Measurements from ENCODE around the gene ADAM11.

ADAM11 gene

DNA sequence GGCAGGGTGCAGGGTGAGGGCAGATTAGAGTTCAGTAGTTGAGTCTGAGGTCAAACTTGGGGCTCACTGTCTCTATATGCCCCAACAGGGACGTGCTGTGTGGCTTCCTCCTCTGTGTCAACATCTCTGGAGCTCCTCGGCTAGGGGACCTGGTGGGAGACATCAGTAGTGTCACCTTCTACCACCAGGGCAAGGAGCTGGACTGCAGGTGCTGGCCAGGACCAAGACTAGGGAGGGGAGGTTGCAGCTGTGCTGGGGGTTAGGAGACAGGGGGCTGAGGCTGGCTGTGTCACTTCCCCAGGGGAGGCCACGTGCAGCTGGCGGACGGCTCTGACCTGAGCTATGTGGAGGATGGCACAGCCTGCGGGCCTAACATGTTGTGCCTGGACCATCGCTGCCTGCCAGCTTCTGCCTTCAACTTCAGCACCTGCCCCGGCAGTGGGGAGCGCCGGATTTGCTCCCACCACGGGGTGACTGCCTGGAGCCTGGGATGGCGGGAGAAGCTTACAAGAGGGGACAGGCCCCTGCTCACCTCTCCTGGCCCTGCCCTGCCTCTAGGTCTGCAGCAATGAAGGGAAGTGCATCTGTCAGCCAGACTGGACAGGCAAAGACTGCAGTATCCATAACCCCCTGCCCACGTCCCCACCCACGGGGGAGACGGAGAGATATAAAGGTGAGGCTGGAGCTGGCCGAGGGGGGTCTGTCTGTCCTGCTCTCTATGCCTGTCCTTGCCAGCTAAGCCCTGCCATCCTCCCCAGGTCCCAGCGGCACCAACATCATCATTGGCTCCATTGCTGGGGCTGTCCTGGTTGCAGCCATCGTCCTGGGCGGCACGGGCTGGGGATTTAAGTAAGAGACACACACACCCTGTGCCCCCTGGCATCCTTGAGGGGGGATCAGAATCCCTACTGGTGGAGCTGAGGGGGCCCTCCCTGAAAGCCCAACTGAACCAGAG is 18.9 kb downstream of the ADAM11 start:
- H3K36me3 ChIP-seq (ENCODE audit: insufficient read depth, insufficient read length, low read length): no peaks in the 10 kb centered on the region
- peaks cover 26% of the 10 kb centered on the region for H3K4me1 ChIP-seq (ENCODE audit: insufficient read depth, insufficient read length)
- H3K9ac ChIP-seq (ENCODE audit: insufficient read length, low read depth): no peak overlapping the region
- peaks cover 17% of the 10 kb centered on the region for H3K27me3 ChIP-seq (ENCODE audit: insufficient read depth, insufficient read length)
- no peak overlapping the region for H3K4me3 ChIP-seq (ENCODE audit: insufficient read length, low read depth)
- H3K9me3 ChIP-seq (ENCODE audit: insufficient read depth, low read length): no peaks in the 10 kb centered on the region
- TF ChIP-seq ZNF274 (IDR thresholded peaks at IDR 0.05; ENCODE audit: low read depth, low read length) (no peak), YY1 (IDR thresholded peaks at IDR 0.05; ENCODE audit: insufficient read depth, insufficient read length) (no peak), SUZ12 (IDR thresholded peaks at IDR 0.05; ENCODE audit: extremely low read depth, insufficient read depth, insufficient read length) (no peak)
- no peak for DNase-seq (ENCODE audit: low read depth, low spot score)

DNA sequence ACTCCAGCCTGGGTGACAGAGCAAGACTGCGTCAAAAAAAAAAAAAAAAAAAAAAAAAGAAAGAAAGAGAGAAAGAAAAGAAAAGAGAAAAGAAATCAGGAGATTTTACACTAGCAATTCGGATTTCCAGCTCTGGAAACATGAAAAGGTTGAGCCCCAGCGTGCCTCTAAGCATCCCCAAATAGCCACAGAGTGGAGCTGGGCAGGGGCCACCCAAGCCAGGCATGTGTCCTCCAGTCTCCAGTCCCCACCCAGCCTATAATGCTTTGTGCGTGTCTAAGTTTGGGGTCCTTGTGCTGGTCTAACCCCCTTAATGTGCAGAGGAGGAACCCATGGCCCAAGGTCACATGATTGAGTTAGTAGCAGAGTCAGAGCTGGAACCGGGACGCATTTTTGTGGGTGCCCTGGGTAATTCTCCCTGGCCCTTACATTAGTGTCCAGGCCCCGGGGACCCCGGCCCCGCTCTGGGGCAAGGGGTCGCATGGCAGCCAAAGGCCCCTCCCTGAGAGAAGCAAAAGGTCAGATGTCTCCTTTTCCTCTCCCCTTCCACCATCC is 19.9 kb downstream of the ADAM11 start:
- H3K9me3 ChIP-seq (ENCODE audit: insufficient read depth, low read length): no peaks in the 10 kb centered on the region
- peaks cover 17% of the 10 kb centered on the region for H3K27me3 ChIP-seq (ENCODE audit: insufficient read depth, insufficient read length)
- no peak overlapping the region for H3K4me3 ChIP-seq (ENCODE audit: insufficient read length, low read depth)
- H3K4me1 ChIP-seq (ENCODE audit: insufficient read depth, insufficient read length): peaks cover 26% of the 10 kb centered on the region
- no peak for TF ChIP-seq ZNF274 (IDR thresholded peaks at IDR 0.05; ENCODE audit: low read depth, low read length)
- no peak for TF ChIP-seq YY1 (IDR thresholded peaks at IDR 0.05; ENCODE audit: insufficient read depth, insufficient read length)
- no peak for TF ChIP-seq SUZ12 (IDR thresholded peaks at IDR 0.05; ENCODE audit: extremely low read depth, insufficient read depth, insufficient read length)
- H3K9ac ChIP-seq (ENCODE audit: insufficient read length, low read depth): no peak overlapping the region
- H3K36me3 ChIP-seq (ENCODE audit: insufficient read depth, insufficient read length, low read length): no peaks in the 10 kb centered on the region
- DNase-seq (ENCODE audit: low read depth, low spot score): no peak

DNA sequence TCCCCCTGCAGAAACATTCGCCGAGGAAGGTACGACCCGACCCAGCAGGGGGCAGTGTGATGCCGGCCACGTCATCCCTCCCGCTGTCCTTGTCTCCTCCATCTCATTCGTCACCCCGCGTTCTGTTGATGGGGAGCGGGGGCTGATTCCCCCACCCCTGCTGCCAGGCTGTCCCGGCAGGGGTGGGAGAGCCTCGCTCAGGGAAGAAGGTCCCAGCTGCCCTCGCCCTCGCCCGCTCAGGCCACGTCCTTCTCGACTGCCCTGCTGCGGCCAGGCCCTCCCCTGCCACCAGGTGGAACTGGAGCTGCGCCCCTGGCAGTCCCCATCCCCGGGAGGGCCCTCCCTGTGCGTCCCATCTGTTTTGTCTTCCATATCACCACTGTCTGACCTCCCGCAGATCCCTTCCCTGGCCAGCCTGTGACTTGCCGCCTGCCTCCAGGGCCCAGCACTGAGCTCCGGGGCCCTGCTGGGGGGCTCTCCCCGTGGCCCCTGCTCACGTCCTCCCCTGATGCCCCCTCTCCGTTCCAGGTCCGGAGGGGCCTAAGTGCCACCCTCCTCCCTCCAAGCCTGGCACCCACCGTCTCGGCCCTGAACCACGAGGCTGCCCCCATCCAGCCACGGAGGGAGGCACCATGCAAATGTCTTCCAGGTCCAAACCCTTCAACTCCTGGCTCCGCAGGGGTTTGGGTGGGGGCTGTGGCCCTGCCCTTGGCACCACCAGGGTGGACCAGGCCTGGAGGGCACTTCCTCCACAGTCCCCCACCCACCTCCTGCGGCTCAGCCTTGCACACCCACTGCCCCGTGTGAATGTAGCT is 20.6 kb downstream of the ADAM11 start:
- peak overlapping the region; percentile 33 for H3K4me3 ChIP-seq (ENCODE audit: insufficient read length, low read depth)
- peak; percentile 38 for DNase-seq (ENCODE audit: low read depth, low spot score)
- no peaks in the 10 kb centered on the region for H3K36me3 ChIP-seq (ENCODE audit: insufficient read depth, insufficient read length, low read length)
- no peaks in the 10 kb centered on the region for H3K9me3 ChIP-seq (ENCODE audit: insufficient read depth, low read length)
- H3K9ac ChIP-seq (ENCODE audit: insufficient read length, low read depth): peak overlapping the region; percentile 68
- H3K27me3 ChIP-seq (ENCODE audit: insufficient read depth, insufficient read length): peaks cover 17% of the 10 kb centered on the region
- H3K4me1 ChIP-seq (ENCODE audit: insufficient read depth, insufficient read length): peaks cover 26% of the 10 kb centered on the region
- TF ChIP-seq YY1 (IDR thresholded peaks at IDR 0.05; ENCODE audit: insufficient read depth, insufficient read length) (no peak), SUZ12 (IDR thresholded peaks at IDR 0.05; ENCODE audit: extremely low read depth, insufficient read depth, insufficient read length) (no peak), ZNF274 (IDR thresholded peaks at IDR 0.05; ENCODE audit: low read depth, low read length) (no peak)

DNA sequence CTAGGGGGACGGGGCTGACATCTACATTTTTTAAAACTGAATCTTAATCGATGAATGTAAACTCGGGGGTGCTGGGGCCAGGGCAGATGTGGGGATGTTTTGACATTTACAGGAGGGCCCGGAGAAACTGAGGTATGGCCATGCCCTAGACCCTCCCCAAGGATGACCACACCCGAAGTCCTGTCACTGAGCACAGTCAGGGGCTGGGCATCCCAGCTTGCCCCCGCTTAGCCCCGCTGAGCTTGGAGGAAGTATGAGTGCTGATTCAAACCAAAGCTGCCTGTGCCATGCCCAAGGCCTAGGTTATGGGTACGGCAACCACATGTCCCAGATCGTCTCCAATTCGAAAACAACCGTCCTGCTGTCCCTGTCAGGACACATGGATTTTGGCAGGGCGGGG is 21.4 kb downstream of the ADAM11 start:
- peaks cover 17% of the 10 kb centered on the region for H3K27me3 ChIP-seq (ENCODE audit: insufficient read depth, insufficient read length)
- H3K4me1 ChIP-seq (ENCODE audit: insufficient read depth, insufficient read length): peaks cover 23% of the 10 kb centered on the region
- no peaks in the 10 kb centered on the region for H3K9me3 ChIP-seq (ENCODE audit: insufficient read depth, low read length)
- H3K4me3 ChIP-seq (ENCODE audit: insufficient read length, low read depth): no peak overlapping the region
- TF ChIP-seq YY1 (IDR thresholded peaks at IDR 0.05; ENCODE audit: insufficient read depth, insufficient read length) (no peak), ZNF274 (IDR thresholded peaks at IDR 0.05; ENCODE audit: low read depth, low read length) (no peak), SUZ12 (IDR thresholded peaks at IDR 0.05; ENCODE audit: extremely low read depth, insufficient read depth, insufficient read length) (no peak)
- H3K9ac ChIP-seq (ENCODE audit: insufficient read length, low read depth): no peak overlapping the region
- no peaks in the 10 kb centered on the region for H3K36me3 ChIP-seq (ENCODE audit: insufficient read depth, insufficient read length, low read length)
- no peak for DNase-seq (ENCODE audit: low read depth, low spot score)

DNA sequence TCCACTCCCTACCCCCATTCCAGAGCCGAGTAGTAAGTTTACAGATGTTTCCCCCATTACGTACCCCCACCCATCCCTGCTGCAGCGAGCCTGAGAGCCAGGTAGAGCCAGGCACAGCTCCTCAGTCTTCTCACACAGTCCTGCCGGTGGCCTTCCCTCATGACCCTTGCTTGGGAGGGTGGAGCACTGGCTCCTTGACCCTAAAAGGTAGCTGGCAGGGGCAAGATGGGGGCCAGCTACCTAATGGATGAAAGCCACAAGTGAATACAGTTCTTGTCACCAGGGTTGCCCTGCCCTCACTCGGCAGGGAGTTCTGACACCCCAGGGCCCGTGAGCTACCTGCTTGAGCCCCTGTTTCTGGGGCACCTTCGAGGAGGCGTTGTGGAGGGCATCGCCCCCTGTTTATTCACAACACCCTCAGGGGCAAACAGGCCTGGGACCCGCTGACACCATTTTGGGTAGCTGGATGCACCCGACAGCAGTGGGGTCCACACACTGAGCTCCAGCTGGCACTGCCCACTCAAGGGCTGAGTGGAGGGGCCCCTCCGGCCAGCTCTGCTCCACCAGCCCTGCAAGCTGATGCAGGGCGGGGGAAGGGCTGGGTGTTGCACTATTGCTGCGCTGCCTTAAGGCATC is 22.2 kb downstream of the ADAM11 start:
- Histone ChIP-seq H3K27me3 (ENCODE audit: insufficient read depth, insufficient read length) (peaks cover 17% of the 10 kb centered on the region), H3K4me3 (ENCODE audit: insufficient read length, low read depth) (no peak overlapping the region), H3K9ac (ENCODE audit: insufficient read length, low read depth) (peak overlapping the region; percentile 6), H3K9me3 (ENCODE audit: insufficient read depth, low read length) (no peaks in the 10 kb centered on the region), H3K4me1 (ENCODE audit: insufficient read depth, insufficient read length) (peaks cover 23% of the 10 kb centered on the region), H3K36me3 (ENCODE audit: insufficient read depth, insufficient read length, low read length) (no peaks in the 10 kb centered on the region)
- DNase-seq (ENCODE audit: low read depth, low spot score): no peak
- TF ChIP-seq YY1 (IDR thresholded peaks at IDR 0.05; ENCODE audit: insufficient read depth, insufficient read length) (no peak), ZNF274 (IDR thresholded peaks at IDR 0.05; ENCODE audit: low read depth, low read length) (no peak), SUZ12 (IDR thresholded peaks at IDR 0.05; ENCODE audit: extremely low read depth, insufficient read depth, insufficient read length) (no peak)

DNA sequence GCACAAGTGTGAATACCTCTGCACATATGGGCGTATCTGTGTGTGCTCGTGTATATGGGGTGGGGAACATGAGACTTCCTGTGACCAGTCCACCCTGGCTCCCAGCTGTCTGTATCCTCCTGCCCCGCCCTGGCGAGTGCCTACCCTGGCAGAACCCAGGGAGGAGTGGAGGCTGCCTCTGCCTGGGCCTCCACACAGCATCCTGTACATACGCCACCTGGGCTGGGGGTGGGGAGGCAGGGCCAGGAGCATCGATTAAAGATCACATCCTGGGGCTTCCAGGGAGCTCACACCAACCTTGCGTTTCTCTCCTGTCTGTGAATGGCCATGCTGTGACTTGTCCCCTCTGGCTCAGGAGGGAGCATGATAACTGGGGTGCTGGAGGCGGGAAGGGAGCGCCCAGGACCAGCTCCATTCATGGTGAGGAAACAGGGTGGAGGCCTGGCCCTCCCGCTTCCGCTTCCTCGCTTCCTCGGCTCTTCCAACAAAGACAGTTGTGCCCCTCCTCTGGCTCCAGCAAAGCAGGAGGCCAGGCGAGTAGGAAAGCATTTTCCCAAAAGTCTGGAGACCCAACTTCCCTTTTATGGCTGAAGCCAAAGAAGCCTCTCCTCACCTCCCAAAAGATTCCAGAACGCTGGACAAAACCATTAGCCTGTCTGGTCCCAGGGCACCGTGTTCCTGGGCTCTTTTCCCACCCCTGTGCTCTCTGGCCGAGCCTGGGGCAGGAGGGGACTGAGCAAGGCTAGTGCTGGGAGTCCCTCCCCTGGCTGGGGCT is 22.9 kb downstream of the ADAM11 start:
- Histone ChIP-seq H3K36me3 (ENCODE audit: insufficient read depth, insufficient read length, low read length) (no peaks in the 10 kb centered on the region), H3K4me3 (ENCODE audit: insufficient read length, low read depth) (no peak overlapping the region), H3K9me3 (ENCODE audit: insufficient read depth, low read length) (no peaks in the 10 kb centered on the region), H3K27me3 (ENCODE audit: insufficient read depth, insufficient read length) (peaks cover 9% of the 10 kb centered on the region), H3K9ac (ENCODE audit: insufficient read length, low read depth) (peak overlapping the region; percentile 47), H3K4me1 (ENCODE audit: insufficient read depth, insufficient read length) (peaks cover 26% of the 10 kb centered on the region)
- TF ChIP-seq YY1 (IDR thresholded peaks at IDR 0.05; ENCODE audit: insufficient read depth, insufficient read length): no peak
- TF ChIP-seq SUZ12 (IDR thresholded peaks at IDR 0.05; ENCODE audit: extremely low read depth, insufficient read depth, insufficient read length): no peak
- TF ChIP-seq ZNF274 (IDR thresholded peaks at IDR 0.05; ENCODE audit: low read depth, low read length): no peak
- DNase-seq (ENCODE audit: low read depth, low spot score): no peak
